Occipital lobe (tissue), 1 donor: ENCODE results near the gene EAF2. TPM values are rescaled to one million over a fixed set of nuclear protein-coding genes. Genes with fewer than 3 reads are reported as not detected.

Experiments
- total RNA-seq: library from RNA; depleted of rRNA; stranded (reverse); fragments of >200 nt; gene quantifications from one replicate; pipeline ENCODE4 v1.2.3, GENCODE V29; 2014

The EAF2 gene
- total RNA-seq, 1 donor from 2014 or later: 5.3 TPM

Other genes with a start within 250 kb of the EAF2 start
- gene FBXO40, start 241.8 kb upstream of the EAF2 start, total RNA-seq: 0.31 TPM
- 1.9 TPM for gene HCLS1, start 174.3 kb upstream of the EAF2 start, total RNA-seq
- gene GOLGB1, start 85.5 kb upstream of the EAF2 start, total RNA-seq: 47.1 TPM
- 37.6 TPM for gene IQCB1, start 149 bp upstream of the EAF2 start, total RNA-seq
- 10.0 TPM for gene SLC15A2, start 59.2 kb downstream of the EAF2 start, total RNA-seq
- not detected for gene ILDR1, start 187.0 kb downstream of the EAF2 start, total RNA-seq
- 1.7 TPM for gene CD86, start 220.2 kb downstream of the EAF2 start, total RNA-seq